AG09309 (cell line): Measurements from ENCODE around the gene TM2D1.

Experiments used
- DNase-seq: peaks from one replicate; pipeline ENCODE4 v3.0.0-alpha.2; 2010; ENCODE audit warnings: low read depth
- H3K4me3 ChIP-seq: 2 replicates; pipeline ENCODE4 v1.5.1; 2011; ENCODE audit warnings: mild to moderate bottlenecking, low read depth, low read length, moderate library complexity; ENCODE audit not compliant: control insufficient read depth
- TF ChIP-seq, protein P1 (sequence below): IDR thresholded peaks from 2 replicates; pipeline ENCODE4 v1.5.1; 2011; ENCODE audit warnings: mild to moderate bottlenecking, low read depth, low read length, inconsistent platforms; ENCODE audit not compliant: insufficient read depth, control insufficient read depth; ENCODE audit errors: missing control alignments

The TM2D1 gene

GRCh38 chr1:61659061-61659460 lies 65.9 kb downstream of the TM2D1 start:
- TF ChIP-seq, protein P1, sequence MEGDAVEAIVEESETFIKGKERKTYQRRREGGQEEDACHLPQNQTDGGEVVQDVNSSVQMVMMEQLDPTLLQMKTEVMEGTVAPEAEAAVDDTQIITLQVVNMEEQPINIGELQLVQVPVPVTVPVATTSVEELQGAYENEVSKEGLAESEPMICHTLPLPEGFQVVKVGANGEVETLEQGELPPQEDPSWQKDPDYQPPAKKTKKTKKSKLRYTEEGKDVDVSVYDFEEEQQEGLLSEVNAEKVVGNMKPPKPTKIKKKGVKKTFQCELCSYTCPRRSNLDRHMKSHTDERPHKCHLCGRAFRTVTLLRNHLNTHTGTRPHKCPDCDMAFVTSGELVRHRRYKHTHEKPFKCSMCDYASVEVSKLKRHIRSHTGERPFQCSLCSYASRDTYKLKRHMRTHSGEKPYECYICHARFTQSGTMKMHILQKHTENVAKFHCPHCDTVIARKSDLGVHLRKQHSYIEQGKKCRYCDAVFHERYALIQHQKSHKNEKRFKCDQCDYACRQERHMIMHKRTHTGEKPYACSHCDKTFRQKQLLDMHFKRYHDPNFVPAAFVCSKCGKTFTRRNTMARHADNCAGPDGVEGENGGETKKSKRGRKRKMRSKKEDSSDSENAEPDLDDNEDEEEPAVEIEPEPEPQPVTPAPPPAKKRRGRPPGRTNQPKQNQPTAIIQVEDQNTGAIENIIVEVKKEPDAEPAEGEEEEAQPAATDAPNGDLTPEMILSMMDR: no peak
- no peak overlapping the region for H3K4me3 ChIP-seq
- DNase-seq: no peak

GRCh38 chr1:61655453-61655852 lies 69.5 kb downstream of the TM2D1 start:
- TF ChIP-seq, protein P1: no peak
- DNase-seq: no peak
- no peak overlapping the region for H3K4me3 ChIP-seq

GRCh38 chr1:61654067-61654466 lies 70.9 kb downstream of the TM2D1 start:
- no peak for DNase-seq
- no peak overlapping the region for H3K4me3 ChIP-seq
- TF ChIP-seq, protein P1: no peak

GRCh38 chr1:61648983-61649742 lies 75.8 kb downstream of the TM2D1 start:
- no peak overlapping the region for H3K4me3 ChIP-seq
- TF ChIP-seq, protein P1: no peak
- DNase-seq: no peak

DNA sequence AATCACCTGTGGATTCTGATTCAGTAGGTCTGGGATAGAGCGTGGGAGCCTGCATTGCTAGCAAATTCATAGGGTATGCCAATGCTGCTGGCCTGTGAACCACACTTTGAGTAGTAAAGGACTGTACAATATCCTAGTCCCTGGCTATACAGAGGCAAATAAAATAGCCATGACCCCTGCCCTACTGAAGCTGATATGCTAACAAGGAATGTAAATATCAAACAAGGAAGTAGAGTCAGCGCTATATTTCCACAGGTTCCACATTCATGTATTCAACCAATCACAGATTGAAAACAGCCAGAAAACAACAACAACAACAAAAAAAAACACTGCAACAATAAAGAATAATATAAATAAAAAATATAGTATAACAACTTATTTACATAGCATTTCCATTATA lies 77.8 kb downstream of the TM2D1 start:
- TF ChIP-seq, protein P1: no peak
- H3K4me3 ChIP-seq: no peak overlapping the region
- no peak for DNase-seq

DNA sequence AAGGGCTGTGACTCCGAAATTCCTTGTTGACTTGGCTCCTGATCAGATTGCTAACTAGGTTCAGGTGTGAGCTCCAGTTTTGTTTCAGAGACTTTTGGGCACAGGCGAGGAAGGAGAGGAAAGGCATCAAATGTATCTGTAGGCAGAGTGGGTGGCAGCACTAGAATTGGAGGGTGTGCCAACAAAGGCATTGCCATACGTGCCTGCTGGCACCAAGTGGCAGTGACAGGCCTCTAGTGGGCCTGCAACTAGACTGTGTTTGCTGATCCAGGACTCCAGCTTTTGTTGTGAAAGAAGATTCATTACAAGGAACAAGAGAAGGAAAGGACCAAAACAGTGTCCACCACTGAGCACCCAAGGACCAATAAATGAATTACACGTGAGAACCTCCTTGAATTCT lies 79.5 kb downstream of the TM2D1 start:
- TF ChIP-seq, protein P1: no peak
- H3K4me3 ChIP-seq: no peak overlapping the region
- no peak for DNase-seq
